NCI-H774 (cell line): ENCODE data around the gene CD38.
A peak's percentile ranks its signal among the peaks of the same experiment; 100 is the strongest.
"Not testable (repeated sequence)": the region's sequence is repeated elsewhere in the genome, so short reads cannot be mapped to it uniquely, and the experiment has no call there.

Experiments
- DNase-seq: peaks from one replicate; lab custom pipeline; 2025; lab: John Stamatoyannopoulos, UW

Gene CD38

DNA sequence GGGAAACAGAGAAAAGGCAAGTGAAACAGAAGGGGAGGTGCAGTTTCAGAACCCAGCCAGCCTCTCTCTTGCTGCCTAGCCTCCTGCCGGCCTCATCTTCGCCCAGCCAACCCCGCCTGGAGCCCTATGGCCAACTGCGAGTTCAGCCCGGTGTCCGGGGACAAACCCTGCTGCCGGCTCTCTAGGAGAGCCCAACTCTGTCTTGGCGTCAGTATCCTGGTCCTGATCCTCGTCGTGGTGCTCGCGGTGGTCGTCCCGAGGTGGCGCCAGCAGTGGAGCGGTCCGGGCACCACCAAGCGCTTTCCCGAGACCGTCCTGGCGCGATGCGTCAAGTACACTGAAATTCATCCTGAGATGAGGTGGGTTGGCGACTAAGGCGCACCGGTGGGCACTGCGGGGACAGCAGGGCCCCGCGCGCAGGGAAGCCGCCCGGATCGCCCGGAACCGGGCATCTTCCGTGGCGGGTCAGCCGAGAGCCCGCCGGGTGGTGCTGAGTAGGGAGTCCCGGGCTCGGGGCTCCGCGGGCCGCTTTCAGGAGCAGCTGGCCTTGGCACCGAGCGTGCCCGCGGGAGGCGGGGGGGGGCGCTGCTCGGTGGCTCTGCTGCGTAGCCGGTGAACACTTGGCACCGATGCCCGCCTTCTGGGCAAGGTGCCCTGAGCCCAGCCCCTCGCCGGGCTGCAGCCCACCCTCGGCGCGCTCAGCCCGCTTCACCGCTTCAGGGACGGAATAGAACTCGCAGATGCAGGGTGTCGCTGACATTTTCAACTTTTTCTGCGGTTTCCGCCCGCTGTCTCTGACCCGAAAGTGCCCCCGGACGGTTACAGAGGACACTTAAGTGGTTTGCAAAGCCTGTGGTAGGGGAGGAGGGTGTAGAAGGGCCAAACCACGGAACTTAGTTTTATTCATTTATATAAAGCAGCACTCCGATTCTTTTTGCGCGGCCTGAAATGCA lies at the start of gene CD38:
Gene CD38, plus strand, starts transcription at position 40 of the 953 bp plus-strand sequence. Its CDS starts 87 bp downstream, at position 127.
- no peak for DNase-seq

DNA sequence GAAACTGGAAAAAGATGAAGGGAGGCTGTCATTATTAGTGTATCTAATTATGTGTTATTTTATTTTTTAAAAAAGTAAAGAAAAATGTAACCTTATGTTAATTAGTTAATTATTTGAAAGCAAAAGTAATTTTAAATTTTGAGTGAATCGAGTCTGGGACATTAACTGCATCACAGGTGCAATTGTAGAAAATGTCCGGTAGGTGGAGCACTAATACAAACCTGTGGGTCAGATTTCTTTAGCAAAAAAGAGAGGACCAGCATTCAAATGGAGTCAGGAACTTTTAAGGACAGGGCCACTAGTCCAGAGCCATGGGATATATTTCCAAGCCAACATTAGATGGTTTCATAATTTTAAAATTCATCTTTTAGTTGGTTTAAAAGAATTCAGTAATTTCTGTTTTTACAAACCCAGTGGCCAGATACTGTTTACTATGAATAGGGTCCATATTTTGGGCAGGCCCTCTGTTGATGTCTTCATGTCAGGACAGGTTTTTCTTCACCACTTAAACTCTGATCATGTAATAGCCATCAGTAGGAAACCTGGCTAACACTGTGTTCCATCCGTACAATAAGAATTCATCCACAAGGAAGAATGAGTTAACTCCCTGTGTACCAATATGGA lies 48.1 kb upstream of the CD38 start:
- DNase-seq: peak; percentile 34

DNA sequence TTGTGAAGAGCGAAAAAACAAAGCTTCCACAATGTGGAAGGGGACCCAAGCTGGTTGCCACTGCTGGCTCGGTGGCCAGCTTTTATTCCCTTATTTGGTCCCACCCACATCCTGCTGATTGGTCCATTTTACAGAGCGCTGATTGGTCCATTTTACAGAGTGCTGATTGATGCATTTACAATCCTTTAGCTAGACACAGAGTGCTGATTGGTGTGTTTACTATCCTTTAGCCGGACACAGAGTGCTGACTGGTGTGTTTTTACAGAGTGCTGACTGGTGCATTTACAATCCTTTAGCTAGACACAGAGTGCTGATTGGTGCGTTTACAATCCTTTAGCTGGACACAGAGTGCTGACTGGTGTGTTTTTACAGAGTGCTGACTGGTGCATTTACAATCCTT lies 45.1 kb upstream of the CD38 start:
- not testable (repeated sequence) for DNase-seq

DNA sequence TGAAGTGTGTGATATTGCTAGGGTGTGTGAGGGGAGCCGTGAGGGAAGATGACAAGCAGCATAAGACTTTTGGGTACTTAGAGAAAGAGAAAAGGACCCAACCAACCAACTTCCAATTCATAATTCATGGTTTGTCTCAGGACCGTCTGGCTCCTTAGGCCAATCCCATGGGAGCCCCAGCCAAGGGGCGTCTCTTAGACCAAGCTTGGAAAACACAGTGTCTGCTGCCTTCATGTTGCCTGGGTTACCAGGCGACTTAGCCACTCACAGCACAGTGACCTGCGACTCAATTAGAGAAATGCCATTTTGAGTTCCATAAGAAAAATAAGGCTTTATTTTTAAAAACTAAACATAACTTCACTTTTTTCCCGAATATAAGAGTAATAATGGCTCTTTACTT lies 42.6 kb upstream of the CD38 start:
- no peak for DNase-seq

DNA sequence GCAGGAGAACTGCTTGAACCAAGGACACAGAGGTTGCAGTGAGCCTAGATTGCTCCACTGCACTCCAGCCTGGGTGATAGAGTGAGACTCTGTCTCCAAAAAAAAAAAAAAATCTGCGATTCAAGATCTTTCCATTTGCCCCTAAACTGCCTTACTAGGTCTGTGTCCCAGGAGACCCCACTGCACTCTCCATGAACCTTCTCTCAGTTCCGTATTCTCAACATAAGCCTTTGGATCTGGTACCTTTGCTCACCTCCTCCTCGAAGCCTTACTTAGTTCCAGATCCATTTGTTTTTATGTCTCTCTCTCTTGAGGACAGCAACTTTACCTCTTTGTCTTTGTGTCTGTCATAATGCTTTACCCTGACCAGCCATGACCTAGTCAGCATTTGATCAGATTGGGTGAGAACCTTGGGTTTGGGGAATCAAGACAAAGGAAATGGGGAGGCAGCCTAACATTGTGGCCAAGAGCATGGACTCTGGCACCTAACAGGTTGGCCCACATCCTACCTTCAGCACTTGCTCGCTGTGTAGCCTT lies 41.5 kb upstream of the CD38 start:
- DNase-seq: no peak

DNA sequence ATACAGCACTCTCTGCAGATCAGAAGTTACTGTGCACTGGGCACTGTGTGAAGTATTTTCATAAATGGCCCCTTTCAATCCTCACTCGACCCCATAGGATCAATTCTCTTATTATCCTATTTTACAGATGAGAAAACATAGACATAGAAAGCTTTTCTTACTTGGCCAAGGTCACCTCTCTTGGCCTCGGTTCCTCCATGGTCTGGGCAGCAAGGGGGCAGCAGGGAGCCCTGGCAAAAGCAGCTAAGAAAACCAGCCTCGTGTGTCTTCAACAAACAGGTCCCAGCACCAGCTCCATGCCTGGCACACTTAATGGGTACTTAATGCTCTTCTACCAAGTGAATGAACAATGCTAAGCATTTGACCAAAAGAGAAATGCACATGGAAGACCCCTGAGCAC lies 40.9 kb upstream of the CD38 start:
- DNase-seq: no peak

DNA sequence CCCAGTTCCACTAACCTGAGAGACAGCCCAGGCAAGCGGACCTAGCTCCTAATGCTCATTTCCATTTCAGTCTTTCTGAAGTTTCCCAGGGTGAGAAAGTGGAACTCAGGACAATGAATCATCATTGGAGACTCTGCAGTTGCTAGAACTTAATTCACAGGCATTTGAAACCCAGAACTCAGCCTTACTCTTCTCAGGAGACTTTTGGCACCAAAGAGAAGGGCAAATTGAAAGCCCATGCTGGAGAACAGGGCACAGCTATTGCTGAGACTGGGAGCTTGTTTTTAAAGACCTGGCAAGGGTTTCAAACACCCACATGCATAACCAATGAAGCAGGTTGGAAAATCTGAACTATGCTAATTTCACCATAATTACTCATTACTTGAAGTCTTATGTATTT lies 39.3 kb upstream of the CD38 start:
- no peak for DNase-seq

DNA sequence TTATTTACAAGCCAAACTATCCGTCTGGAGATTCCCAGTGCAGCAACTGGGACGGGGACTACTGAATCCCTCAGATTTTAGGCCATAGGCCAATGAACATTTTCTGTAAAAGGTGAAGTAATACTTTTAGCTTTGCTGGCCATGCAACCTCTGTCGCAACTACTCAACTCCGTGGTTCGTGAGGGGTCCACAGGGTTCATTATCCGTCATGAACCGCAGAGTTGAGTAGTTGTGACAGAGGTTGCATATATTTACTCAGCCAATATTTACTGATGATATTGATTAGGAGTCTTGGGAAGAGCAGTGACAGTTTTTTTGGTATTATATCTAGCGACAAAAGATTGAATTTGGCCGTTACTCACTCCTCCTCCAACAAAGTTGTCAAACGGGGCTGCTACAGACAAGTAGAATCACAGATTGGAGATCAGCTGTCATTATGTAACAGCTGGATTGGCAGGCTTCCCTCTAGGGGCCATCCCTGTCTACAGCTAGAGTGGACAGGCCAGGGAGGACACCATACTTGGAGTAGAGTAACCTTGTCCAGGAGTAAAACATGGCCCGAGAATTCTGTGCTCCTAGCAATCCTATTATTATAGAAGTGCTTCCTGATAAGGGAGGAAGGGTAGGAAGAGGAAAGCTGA lies 37.2 kb upstream of the CD38 start:
- DNase-seq: no peak

DNA sequence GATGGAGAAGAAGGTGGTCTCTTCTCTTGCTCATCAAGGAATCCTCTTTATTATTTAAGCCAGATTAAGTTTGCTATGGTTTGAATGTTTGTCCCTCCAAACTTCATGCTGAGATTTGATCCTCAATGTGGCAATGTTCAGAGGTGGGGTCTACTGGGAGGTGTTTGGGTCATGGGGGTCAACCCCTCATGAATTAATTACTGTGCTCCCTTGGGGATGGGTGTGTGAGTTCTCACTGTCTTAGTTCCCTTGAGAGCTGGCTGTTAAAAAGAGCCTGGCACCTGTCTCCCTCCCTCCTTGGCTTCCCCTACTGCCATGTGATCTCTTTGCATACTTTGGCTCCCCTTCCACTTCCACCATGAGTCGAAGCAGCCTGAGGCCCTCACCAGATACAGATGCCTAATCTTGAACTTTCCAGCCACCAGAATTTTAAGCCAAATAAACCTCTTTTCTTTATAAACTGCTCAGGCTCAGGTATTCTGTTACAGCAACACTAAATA lies 36.0 kb upstream of the CD38 start:
- no peak for DNase-seq

DNA sequence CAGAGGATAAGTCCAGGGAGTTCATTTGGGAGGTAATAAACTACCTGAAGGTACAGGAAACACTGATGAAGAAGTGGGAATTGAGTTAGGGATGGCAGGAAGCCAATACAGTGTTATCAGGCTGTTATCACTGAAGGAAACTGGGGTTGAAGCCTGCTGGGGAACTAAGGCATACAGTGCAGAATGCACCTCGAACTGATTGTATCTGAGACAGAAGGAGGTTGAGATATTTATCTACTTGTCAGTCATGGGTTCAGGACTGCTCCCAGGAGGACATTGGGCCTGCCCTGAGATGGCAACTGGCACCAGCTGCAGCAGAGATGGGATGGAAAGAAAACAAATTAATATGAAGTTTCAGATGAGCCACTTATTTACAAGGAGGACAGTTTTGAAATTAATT lies 35.5 kb upstream of the CD38 start:
- no peak for DNase-seq

DNA sequence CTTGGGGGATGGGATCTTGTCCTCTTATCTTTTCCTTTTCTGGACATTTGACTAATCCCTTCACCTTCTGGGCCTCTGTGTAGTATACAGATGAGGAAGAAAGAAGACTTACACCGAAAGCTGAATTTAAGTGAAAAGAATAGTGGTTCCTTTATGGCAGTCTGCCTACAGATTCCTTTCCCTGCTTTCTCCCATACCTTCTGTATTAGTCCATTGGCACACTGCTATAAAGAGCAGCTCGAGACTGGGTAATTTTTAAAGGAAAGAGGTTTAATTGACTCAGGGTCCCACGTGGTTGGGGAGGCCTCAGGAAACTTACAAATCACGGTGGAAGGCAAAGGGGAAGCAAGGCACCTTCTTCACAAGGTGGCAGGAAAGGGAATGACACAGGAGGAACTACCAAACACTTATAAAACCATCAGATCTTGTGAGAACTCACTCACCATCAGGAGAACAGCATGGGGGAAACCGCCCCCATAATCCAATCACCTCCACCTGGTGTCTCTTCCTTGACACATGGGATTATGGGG lies 34.0 kb upstream of the CD38 start:
- DNase-seq: no peak

DNA sequence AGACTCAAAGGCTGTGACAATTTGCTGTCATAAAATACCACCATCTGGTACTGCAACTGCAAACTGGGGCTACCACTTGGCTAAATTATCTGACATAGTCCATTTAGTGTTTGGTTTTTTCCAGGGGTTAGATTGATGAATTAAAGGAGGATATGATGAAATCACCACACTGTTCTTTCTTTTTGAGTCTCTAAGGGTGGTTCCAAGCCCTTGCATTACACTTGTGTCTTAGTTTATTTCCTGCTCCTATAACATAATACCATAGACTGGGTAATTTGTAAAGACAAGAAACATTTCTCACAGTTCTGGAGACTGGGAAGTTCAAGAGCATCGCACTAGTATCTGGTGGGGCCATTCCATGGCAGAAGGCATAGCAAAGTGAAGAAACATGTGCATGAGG lies 32.0 kb upstream of the CD38 start:
- no peak for DNase-seq

DNA sequence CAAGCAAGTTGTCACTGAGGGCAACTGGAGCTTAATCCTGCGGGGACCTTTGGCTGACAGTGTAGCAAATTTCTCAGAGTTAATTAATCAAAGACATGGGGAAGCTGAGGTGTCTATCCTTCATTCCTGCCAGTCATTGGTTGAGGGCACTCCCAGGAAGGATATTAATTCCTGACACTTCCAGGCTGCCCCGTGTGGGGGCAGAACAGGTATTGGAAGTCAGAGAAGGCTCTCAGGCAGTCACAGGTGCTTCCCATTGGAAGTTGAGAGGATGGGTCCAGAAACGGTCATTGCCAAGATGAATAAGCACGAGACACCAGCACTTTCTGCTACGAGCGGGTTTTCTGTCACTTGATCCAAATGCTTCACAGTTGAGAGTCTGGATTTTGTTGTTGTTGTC lies 29.1 kb upstream of the CD38 start:
- DNase-seq: no peak

DNA sequence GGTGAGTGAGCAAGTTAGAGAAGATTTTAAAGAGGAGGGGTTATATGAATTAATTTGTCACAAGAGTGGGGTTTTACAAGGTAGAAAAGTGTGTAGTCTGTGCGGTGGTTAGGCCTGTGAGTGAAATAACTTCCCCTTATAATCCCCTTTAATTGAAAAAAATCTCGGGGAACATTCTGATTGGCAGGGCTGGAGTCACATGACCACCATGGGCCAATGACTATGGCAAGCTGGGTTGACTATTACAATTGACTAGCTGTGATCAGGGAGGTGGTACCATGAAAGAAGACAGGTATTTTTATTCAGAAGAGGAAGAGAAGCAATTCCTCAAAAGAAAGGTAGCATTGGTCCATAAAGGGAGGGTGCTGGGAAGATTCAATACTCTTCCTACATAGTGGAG lies 27.0 kb upstream of the CD38 start:
- no peak for DNase-seq

DNA sequence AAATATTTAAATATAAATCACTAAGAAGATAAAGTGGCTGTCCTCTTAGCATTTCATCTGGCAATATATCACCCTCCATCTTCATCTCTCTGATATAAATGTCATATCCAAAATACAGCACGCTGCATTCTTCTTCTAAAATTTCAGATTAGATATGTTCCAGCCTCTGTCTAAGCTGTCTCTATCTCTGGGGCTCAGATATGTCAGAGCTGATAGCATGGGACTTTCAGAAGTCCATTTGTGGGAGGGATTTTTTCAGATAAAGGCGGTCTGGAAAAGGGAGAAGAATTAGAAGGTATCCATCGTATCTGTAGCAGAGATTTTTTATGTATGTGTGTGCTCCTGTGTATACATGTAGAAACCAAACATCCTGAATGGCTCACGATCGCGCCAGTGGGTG lies 25.0 kb upstream of the CD38 start:
- no peak for DNase-seq

DNA sequence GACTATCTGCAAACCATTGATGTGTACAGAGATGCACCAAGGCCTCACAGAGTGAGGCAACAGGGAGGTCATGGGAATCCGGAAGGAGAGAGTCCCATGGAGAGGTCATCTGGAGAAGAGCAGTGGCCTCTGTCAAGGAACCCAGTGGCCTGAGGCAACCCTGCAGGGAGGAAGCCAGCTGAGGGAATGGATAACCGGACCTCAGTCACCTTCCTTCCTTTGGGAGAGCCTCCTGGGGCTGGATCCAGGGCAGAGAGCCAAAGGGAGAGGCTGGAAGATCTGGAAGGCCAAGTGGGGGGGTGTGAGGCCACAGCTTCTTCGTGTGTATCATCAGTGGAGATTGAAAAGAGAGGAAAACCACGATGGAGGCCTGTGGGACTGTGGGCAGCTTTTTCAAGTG lies 24.3 kb upstream of the CD38 start:
- DNase-seq: no peak

DNA sequence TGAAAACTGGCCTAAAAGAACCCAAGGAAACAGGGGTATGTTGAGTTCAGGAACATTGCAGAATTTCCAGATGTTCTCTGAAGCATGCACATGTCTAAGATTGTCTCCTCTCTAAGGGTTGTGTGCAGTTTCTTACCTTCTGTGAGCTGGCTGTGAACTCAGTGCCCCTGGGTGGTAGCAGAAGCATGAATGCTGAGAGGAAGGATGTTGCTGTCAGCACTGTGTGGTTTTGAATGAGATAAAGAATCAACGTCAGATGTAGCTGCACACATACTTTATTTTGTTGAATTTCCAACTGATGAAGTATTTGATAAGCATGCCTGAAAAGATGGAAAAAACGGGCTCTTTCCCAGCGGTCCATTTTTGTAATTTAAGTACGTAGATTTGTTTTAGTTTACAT lies 23.8 kb upstream of the CD38 start:
- no peak for DNase-seq

DNA sequence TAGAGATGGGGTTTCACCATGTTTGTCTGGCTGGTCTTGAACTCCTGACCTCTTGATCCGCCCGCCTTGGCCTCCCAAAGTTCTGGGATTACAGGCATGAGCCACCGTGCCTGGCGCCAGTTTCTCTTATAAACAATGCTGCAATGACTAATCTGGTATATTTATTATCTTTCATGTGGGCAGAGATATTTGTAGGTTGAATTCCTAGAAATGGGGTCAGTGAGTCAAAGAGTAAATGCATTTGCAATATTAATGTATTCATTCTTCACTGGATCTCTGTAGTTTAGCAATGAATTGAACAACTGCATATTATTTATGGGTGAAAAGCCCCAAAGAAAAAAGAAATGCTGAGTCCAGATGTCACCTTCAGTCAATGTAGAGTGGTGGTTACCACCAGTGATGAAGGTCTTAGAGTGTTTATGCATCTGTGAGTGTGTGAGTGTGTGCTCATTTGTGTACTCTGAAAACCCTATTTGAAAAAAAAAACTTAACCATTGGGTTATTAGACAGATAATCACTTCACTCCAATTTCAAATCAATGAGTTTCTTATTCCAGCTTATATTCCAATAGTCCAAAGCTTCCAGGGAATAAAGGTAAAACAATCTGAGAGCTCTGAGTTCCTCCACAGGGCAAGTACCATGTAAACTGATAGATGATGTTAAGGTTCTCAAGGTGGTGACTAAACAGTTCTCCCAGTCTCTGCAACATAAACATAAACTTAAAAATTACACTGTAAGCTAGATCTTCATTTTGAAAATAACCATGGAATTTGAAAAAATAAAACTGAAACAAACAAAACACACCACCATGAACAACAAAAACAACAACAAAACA lies 22.6 kb upstream of the CD38 start:
- no peak for DNase-seq

DNA sequence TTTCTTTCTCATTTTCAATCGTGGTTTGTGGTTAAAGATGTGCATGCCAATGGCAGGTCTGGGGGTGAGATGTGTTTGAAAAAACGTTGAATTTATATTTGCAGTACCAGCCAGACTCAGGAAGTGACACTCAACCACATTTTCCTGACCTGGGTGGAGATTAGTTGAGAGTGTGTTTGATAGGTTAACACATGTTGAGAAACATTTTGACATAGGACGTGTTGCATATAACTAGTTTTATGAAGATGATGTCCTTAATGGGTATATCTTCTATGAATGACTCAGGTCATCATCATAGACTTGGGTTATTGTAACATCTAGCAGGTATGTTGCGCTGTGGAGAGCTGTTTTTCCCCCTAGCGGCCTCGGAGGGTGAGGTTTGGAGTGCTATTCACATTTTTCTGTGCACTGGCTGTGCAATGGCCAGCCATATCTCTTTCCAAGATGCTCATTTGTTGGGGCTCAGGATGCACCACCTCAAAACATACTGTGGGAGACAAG lies 21.7 kb upstream of the CD38 start:
- no peak for DNase-seq

DNA sequence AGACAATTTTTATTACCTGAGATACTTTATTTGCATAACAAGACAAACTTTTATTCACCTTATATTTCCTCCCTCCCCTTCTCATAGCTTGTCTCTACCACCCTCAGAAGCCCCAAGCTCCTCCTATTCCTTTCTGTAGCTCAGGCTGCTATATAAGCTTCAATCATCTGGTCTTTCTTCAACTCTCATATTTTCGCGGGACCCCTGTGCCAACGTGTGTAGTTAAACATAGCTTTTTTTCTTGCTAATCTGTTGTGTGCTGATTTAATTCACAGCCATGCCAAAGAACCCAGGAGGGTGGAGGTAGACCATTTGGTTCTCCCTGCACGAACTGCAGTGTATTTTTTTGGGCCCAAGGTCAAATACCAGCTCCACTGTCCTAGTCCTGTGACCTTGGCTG lies 21.1 kb upstream of the CD38 start:
- DNase-seq: no peak

DNA sequence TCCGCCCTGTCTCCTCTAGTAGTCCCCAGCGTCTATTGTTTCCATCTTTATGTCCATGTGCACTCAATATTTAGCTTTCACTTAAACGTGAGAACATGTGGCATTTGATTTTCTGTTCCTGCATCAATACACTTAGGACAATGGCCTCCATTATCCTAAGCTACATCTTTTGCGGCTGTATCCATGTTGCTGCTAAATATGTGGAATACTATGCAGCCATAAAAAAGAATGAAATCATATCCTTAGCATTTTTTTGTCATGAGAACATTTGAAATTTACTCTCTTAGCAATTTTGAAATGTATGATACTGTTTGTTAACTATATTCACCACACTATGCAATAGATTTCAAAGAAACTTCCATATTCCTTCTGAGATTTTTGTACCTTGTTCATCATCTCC lies 19.8 kb upstream of the CD38 start:
- no peak for DNase-seq
